Omental fat pad (tissue), 4 donors: ENCODE data around the gene RBM33. TPM values are rescaled to one million over a fixed set of nuclear protein-coding genes. Genes with fewer than 3 reads are reported as not detected.

ENCODE experiments used
- ATAC-seq: fragments of 150-250 bp; one replicate; pipeline ENCODE4 v1.9.1; 2016; ENCODE audit warnings: mild to moderate bottlenecking, moderate library complexity; ENCODE audit not compliant: low FRiP score
- DNase-seq: peaks from one replicate; pipeline ENCODE4 v3.0.0-alpha.2; 2019; ENCODE audit warnings: low spot score
- total RNA-seq, 4 donors: library from RNA; depleted of rRNA; stranded (reverse); fragments of >200 nt; gene quantifications; one replicate each; pipeline ENCODE4 v1.1.0, GENCODE V29; 2016
- TF ChIP-seq, protein P1 (sequence below), 3 donors: fragments of 450-650 bp; IDR thresholded peaks; one replicate each; pipeline ENCODE4 v1.5.1; 2016 to 2017; ENCODE audit warnings: antibody characterized with exemption in 3 of 3, mild to moderate bottlenecking in 3 of 3, moderate library complexity in 2 of 3

RBM33 gene
- total RNA-seq, 4 donors from 2014 or later, result 19.5 to 53.4 (median 32.0) TPM

DNA sequence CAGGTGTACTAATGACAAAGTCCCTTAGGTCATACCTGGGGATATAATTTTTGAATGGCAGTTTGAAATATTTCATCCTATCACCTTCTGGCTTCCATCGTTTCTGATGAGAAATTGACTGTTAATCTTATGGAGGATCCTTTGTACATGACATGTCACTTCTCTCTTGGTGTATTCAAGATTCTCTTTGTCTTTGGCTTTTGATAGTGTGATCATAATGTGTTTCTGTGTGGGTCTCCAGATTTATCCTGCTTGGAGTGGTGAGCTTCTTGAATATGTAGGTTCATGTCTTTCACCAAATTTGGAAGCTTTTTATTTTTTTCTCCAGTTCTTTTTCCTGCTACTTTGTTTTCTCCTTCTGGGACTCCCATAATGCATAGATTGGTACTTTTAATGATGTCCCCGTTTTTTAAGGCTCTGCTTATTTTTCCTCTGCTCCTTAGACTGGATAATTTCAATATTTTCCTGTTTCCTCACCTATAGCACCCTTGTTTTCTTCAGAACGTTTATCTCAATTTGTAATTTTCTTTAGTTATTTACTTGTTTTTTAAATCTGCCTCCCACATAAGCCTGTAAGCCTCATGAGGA, 4.4 kb downstream of the RBM33 start:
- no peak for ATAC-seq
- no peak for DNase-seq
- TF ChIP-seq, protein P1, sequence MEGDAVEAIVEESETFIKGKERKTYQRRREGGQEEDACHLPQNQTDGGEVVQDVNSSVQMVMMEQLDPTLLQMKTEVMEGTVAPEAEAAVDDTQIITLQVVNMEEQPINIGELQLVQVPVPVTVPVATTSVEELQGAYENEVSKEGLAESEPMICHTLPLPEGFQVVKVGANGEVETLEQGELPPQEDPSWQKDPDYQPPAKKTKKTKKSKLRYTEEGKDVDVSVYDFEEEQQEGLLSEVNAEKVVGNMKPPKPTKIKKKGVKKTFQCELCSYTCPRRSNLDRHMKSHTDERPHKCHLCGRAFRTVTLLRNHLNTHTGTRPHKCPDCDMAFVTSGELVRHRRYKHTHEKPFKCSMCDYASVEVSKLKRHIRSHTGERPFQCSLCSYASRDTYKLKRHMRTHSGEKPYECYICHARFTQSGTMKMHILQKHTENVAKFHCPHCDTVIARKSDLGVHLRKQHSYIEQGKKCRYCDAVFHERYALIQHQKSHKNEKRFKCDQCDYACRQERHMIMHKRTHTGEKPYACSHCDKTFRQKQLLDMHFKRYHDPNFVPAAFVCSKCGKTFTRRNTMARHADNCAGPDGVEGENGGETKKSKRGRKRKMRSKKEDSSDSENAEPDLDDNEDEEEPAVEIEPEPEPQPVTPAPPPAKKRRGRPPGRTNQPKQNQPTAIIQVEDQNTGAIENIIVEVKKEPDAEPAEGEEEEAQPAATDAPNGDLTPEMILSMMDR (IDR thresholded peaks at IDR 0.05), result no peak

DNA sequence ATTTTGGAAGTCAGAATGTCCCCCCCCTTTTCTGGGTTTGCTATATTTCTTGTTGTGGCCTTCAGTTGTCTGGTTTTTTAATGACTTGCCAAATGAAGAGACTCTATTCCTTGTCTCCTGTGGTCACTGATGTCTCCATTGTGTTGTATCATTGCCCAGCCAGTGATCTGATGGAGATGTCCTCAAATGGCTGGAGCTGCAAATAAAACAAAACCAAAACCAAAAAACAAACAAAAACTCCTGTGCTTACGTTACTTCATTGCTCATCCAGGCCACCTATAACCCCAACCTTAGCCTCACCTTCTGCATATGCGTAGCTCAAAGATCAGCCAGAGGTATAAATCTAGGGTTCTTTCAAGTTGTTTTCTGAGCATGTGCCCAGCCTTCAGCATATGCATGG, 5.1 kb downstream of the RBM33 start:
- DNase-seq (no peak), ATAC-seq (no peak)
- TF ChIP-seq, protein P1 (IDR thresholded peaks at IDR 0.05), result no peak

DNA sequence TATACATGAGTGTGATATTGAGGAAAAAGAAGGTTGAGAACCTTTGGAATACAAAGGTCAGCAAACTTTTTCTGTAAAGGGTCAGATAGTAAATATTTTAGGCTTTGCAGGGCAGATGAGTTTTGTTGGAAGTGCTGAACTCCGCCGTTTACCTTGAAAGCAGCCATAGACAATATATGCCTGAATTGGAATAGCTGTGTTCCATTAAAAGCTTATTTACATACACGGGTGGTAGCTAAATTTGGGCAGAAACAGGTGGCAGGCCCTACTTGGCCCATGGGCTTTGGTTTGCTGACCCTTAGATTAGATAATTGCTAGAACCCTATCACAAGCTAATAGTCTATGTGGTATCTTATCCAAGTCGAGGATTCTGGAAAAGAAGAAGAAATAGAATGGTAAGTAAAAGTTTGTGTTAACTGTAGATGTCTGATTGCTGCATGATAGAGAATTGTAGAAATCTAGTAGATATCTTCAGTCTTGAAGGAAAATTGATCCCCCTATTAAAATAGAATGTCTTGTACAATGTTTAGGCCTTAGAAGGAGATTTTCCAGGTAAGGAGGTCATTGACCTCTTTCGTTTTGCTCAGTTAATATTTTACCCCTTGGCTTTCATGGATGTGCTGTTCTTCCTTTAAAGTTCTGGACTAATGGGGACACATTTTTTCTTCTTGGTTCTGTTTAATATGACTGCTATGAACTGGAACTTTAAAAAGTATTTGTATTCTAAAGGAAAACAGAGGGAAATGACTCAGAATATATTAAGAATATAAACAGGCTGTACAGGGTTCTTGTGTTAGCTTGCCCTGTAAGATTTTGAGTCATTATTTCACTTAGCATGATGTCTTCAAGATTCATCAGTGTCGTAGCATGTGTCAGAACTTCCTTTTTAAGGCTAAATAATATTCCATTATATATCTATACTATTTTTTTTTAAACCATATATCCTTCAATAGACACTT, 8.0 kb downstream of the RBM33 start:
- no peak for DNase-seq
- TF ChIP-seq, protein P1 (IDR thresholded peaks at IDR 0.05), result no peak
- ATAC-seq, result no peak

DNA sequence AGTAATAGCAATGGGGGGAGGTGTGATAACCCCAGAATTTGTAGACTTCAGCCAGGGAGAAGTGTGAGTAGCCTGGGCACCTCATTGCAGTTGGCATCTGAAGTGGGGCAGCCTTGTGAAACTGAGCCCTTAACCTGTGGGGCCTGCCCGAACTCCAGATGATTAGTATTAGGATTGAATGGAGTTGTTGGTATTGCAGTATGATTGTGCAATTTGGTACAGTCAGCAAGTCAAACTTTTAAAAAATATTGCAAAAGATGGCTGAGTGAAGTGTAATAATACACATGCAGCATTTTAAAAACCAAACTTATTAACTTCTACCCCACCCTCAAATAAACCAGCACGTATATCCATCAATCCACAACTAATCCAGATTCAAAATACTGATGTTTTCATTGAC, 9.3 kb downstream of the RBM33 start:
- TF ChIP-seq, protein P1 (IDR thresholded peaks at IDR 0.05), result no peak
- ATAC-seq (peak; percentile 96), DNase-seq (no peak)

DNA sequence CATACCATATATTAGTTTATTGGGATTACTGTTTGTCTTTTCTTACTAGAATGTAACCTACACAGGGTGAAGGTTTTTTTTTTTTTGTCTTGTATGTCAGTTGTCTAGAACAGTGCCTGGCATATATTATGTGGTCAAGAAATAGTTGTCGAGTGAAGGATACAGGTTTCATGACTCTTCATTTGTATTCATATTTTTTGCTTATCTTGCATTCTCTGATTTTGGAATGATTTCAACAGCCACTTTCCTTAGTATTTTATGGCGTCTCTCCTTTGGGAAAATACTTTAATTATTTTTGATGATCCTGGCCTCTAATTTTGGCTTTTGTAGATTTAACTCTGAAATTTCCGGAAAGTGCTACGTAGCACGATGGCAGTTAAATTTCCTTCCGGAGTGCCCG, 12.4 kb downstream of the RBM33 start:
- no peak for DNase-seq
- ATAC-seq, result no peak
- TF ChIP-seq, protein P1 (IDR thresholded peaks at IDR 0.05), result no peak

DNA sequence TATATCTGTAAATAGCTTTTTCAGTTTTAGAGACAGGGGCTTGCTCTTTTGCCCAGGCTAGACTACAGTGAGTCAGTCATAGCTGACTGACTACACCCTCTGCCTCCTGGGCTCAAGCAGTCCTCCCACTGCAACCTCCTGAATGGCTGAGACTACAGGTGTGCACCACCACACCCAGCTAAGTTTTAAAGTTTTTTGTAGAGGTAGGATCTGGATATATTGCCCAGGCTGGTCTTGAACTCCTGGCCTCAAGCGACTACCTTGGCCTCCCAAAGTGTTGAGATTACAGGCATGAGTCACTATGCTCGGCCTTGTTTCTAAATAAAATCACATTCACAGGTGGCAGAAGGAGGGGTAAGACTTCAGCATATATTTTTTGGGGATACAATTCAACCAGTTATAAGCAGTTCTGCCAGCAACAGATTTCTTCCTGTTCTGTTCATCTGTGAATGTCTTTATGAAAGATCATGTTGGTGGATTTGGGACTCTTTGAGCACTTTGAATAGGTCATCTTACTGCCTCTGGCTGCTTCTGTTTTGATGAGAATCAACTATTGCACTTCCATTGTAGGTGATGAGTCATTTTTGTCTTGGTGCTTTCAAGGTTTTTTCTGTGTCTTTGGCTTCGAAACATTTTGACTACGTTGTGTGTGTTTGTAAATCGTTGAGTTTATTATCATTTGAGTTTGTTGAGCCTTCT, 15.7 kb downstream of the RBM33 start:
- DNase-seq (no peak), ATAC-seq (no peak)
- TF ChIP-seq, protein P1 (IDR thresholded peaks at IDR 0.05), result no peak
